HEK293 (cell line): Measurements from ENCODE around the gene SLC10A6.

Experiments
- CTCF ChIP-seq: fragments of 450-650 bp; formaldehyde crosslinking; IDR thresholded peaks from 2 replicates; pipeline ENCODE4 v1.5.1; 2016; ENCODE audit warnings: missing biosample characterization, missing genetic modification characterization
- KLF16 ChIP-seq: fragments of 450-650 bp; formaldehyde crosslinking; IDR thresholded peaks from 2 replicates; pipeline ENCODE4 v1.5.1; 2017; ENCODE audit warnings: missing biosample characterization, missing genetic modification characterization
- TCF7L2 ChIP-seq: IDR thresholded peaks from 2 replicates; pipeline ENCODE4 v1.6.1; 2011; ENCODE audit warnings: low read depth, mild to moderate bottlenecking, inconsistent platforms, low read length, moderate library complexity, borderline replicate concordance
- ZBTB49 ChIP-seq: fragments of 450-650 bp; formaldehyde crosslinking; IDR thresholded peaks from 2 replicates; pipeline ENCODE4 v1.5.1; 2016; ENCODE audit warnings: missing biosample characterization, missing genetic modification characterization, low read depth
- ZFHX2 ChIP-seq: fragments of 450-650 bp; formaldehyde crosslinking; conservative IDR thresholded peaks from 2 replicates; pipeline ENCODE4 v1.5.1; 2016; ENCODE audit warnings: missing biosample characterization, missing genetic modification characterization
- ZFP3 ChIP-seq: fragments of 450-650 bp; formaldehyde crosslinking; IDR thresholded peaks from 2 replicates; pipeline ENCODE4 v1.5.1; 2016; ENCODE audit warnings: low read depth, missing biosample characterization, missing genetic modification characterization
- ZNF274 ChIP-seq, 2 experiments: fragments of 200-500 bp in 1 of 2; fragments of 450-650 bp in 1 of 2; sonication (Bioruptor generic) in 1 of 2; formaldehyde crosslinking in 1 of 2; IDR thresholded peaks; 2 replicates each; pipeline versions ENCODE4 v1.5.1 to v1.6.1; 2014 to 2016; ENCODE audit warnings: borderline replicate concordance in 1 of 2, inconsistent platforms in 1 of 2, low read length in 1 of 2, missing biosample characterization in 1 of 2, missing genetic modification characterization in 1 of 2
- ZNF580 ChIP-seq: fragments of 450-650 bp; formaldehyde crosslinking; IDR thresholded peaks from 2 replicates; pipeline ENCODE4 v1.5.1; 2016; ENCODE audit warnings: missing biosample characterization, missing genetic modification characterization

- TF ChIP-seq KLF16 (tag by site-specific recombination): no peak
- TF ChIP-seq CTCF (tag by site-specific recombination): no peak
- TF ChIP-seq TCF7L2: no peak
- TF ChIP-seq ZFHX2 (tag by site-specific recombination): no peak
- no peak for TF ChIP-seq ZBTB49
- no peak for TF ChIP-seq ZFP3 (tag by site-specific recombination)
- TF ChIP-seq ZNF580 (tag by site-specific recombination): no peak
- no peak for TF ChIP-seq ZNF274 (IDR thresholded peaks at IDR 0.05; ENCODE audit: low read length)
- TF ChIP-seq ZNF274 (tag by site-specific recombination; IDR thresholded peaks at IDR 0.05; ENCODE audit: borderline replicate concordance): no peak
These were observed 43.4 kb upstream of the SLC10A6 start for GRCh38 chr4:86892636-86892960.
